HepG2 (cell line): Measurements from ENCODE around the gene PEPD. TPM values are rescaled to one million over a fixed set of nuclear protein-coding genes. Genes with fewer than 3 reads are reported as not detected.

ENCODE experiments used
- ARID2 ChIP-seq: sonication (generic); formaldehyde crosslinking; IDR thresholded peaks from 2 replicates; pipeline ENCODE4 v1.8.1; 2022; ENCODE audit warnings: mild to moderate bottlenecking, missing genetic modification reagents, borderline replicate concordance
- BCL6 ChIP-seq: IDR thresholded peaks from 2 replicates; pipeline ENCODE4 v1.6.1; 2016; ENCODE audit warnings: missing genetic modification reagents, missing compliant biosample characterization
- CC2D1A ChIP-seq: sonication (generic); formaldehyde crosslinking; IDR thresholded peaks from 2 replicates; pipeline ENCODE4 v1.8.1; 2023; ENCODE audit warnings: mild to moderate bottlenecking, missing genetic modification reagents
- CCAR2 ChIP-seq: fragments of 200-400 bp; formaldehyde crosslinking; optimal IDR thresholded peaks from 2 replicates; pipeline ENCODE3; 2018; ENCODE audit warnings: low read depth, mild to moderate bottlenecking, low read length, moderate library complexity
- CHD2 ChIP-seq: IDR thresholded peaks from 2 replicates; pipeline ENCODE4 v1.6.1; 2011; ENCODE audit warnings: low read depth, low read length, improper control_type of control experiment
- DR1 ChIP-seq: sonication (generic); formaldehyde crosslinking; IDR thresholded peaks from 2 replicates; pipeline ENCODE4 v1.8.0; 2021; ENCODE audit warnings: mild to moderate bottlenecking, missing genetic modification reagents, inconsistent platforms
- HOXD1 ChIP-seq: sonication (generic); formaldehyde crosslinking; IDR thresholded peaks from 2 replicates; pipeline ENCODE4 v1.5.0; 2020; ENCODE audit warnings: missing genetic modification reagents
- KAT2B ChIP-seq: fragments of 150-350 bp; IDR thresholded peaks from 2 replicates; pipeline ENCODE4 v1.6.1; 2014; ENCODE audit warnings: low read depth, low read length, borderline replicate concordance
- KDM5A ChIP-seq: fragments of 200-600 bp; sonication (generic); IDR thresholded peaks from 2 replicates; pipeline ENCODE4 v1.7.0; 2018; ENCODE audit warnings: antibody characterized with exemption, mild to moderate bottlenecking, low read length, borderline replicate concordance
- KLF13 ChIP-seq: sonication (generic); formaldehyde crosslinking; IDR thresholded peaks from 2 replicates; pipeline ENCODE4 v1.4.0; 2020; ENCODE audit warnings: mild to moderate bottlenecking, missing genetic modification reagents
- NCOA5 ChIP-seq: sonication (generic); formaldehyde crosslinking; IDR thresholded peaks from 2 replicates; pipeline ENCODE4 v1.4.0; 2020; ENCODE audit warnings: missing genetic modification reagents
- NFIC ChIP-seq: IDR thresholded peaks from 2 replicates; pipeline ENCODE4 v1.6.1; 2012; ENCODE audit warnings: mild to moderate bottlenecking, low read length, inconsistent platforms
- NPAS2 ChIP-seq: sonication (generic); formaldehyde crosslinking; IDR thresholded peaks from 2 replicates; pipeline ENCODE4 v1.8.0; 2022; ENCODE audit warnings: mild to moderate bottlenecking, missing genetic modification reagents, borderline replicate concordance
- NR1H2 ChIP-seq: sonication (generic); formaldehyde crosslinking; IDR thresholded peaks from 2 replicates; pipeline ENCODE4 v1.8.1; 2022; ENCODE audit warnings: low read depth, missing genetic modification reagents, borderline replicate concordance
- PCBP1 ChIP-seq: fragments of 200-400 bp; formaldehyde crosslinking; IDR thresholded peaks from 2 replicates; pipeline ENCODE4 v1.6.1; 2017; ENCODE audit warnings: mild to moderate bottlenecking, low read depth, low read length, borderline replicate concordance
- PRPF4 ChIP-seq: fragments of 200-400 bp; formaldehyde crosslinking; IDR thresholded peaks from 2 replicates; pipeline ENCODE4 v1.6.1; 2016; ENCODE audit warnings: low read length, low read depth; ENCODE audit not compliant: poor library complexity, severe bottlenecking
- RCOR2 ChIP-seq: IDR thresholded peaks from 2 replicates; pipeline ENCODE4 v1.6.1; 2016; ENCODE audit warnings: missing biosample characterization, missing genetic modification reagents
- SP1 ChIP-seq, 2 experiments: fragments of 450-650 bp in 1 of 2; sonication (generic) in 1 of 2; formaldehyde crosslinking in 1 of 2; IDR thresholded peaks; 2 replicates each; pipeline versions ENCODE4 v1.4.0 to v1.6.1; 2016 to 2020; ENCODE audit warnings: missing genetic modification reagents in 1 of 2
- SSRP1 ChIP-seq: IDR thresholded peaks from 2 replicates; pipeline ENCODE4 v1.6.1; 2016; ENCODE audit warnings: control low read depth
- STAT5B ChIP-seq: sonication (generic); formaldehyde crosslinking; IDR thresholded peaks from 2 replicates; pipeline ENCODE4 v1.4.0; 2020; ENCODE audit warnings: missing genetic modification reagents
- TARDBP ChIP-seq: sonication (generic); formaldehyde crosslinking; IDR thresholded peaks from 2 replicates; pipeline ENCODE4 v1.8.0; 2022; ENCODE audit warnings: mild to moderate bottlenecking, missing genetic modification reagents
- TEAD3 ChIP-seq: optimal IDR thresholded peaks from 2 replicates; pipeline ENCODE3; 2016; ENCODE audit warnings: borderline replicate concordance
- ZKSCAN5 ChIP-seq: sonication (generic); formaldehyde crosslinking; IDR thresholded peaks from 2 replicates; pipeline ENCODE4 v1.5.1; 2020; ENCODE audit warnings: mild to moderate bottlenecking, missing genetic modification reagents
- ZNF510 ChIP-seq: sonication (generic); formaldehyde crosslinking; IDR thresholded peaks from 2 replicates; pipeline ENCODE4 v1.4.0; 2020; ENCODE audit warnings: low read depth, mild to moderate bottlenecking, missing genetic modification reagents
- ZNF549 ChIP-seq: sonication (generic); formaldehyde crosslinking; IDR thresholded peaks from 2 replicates; pipeline ENCODE4 v1.5.0; 2020; ENCODE audit warnings: missing genetic modification reagents
- ZNF550 ChIP-seq: sonication (generic); formaldehyde crosslinking; IDR thresholded peaks from 2 replicates; pipeline ENCODE4 v1.4.0; 2020; ENCODE audit warnings: mild to moderate bottlenecking, missing genetic modification reagents, borderline replicate concordance
- ZNF577 ChIP-seq: sonication (generic); formaldehyde crosslinking; IDR thresholded peaks from 2 replicates; pipeline ENCODE4 v1.4.0; 2020; ENCODE audit warnings: mild to moderate bottlenecking, low read depth, missing genetic modification reagents, borderline replicate concordance
- ZNF678 ChIP-seq: sonication (generic); formaldehyde crosslinking; IDR thresholded peaks from 2 replicates; pipeline ENCODE4 v1.4.0; 2020; ENCODE audit warnings: mild to moderate bottlenecking, missing genetic modification reagents
- ZNF761 ChIP-seq: sonication (generic); formaldehyde crosslinking; conservative IDR thresholded peaks from 2 replicates; pipeline ENCODE4 v1.4.0; 2020; ENCODE audit warnings: mild to moderate bottlenecking, missing genetic modification reagents
- ZNF777 ChIP-seq: sonication (generic); formaldehyde crosslinking; IDR thresholded peaks from 2 replicates; pipeline ENCODE4 v1.4.0; 2020; ENCODE audit warnings: missing genetic modification reagents
- ZSCAN29 ChIP-seq: sonication (generic); formaldehyde crosslinking; conservative IDR thresholded peaks from 2 replicates; pipeline ENCODE4 v1.4.0; 2020; ENCODE audit warnings: mild to moderate bottlenecking, missing genetic modification reagents
- ZZZ3 ChIP-seq: sonication (generic); formaldehyde crosslinking; IDR thresholded peaks from 2 replicates; pipeline ENCODE4 v1.4.0; 2020; ENCODE audit warnings: missing genetic modification reagents, mild to moderate bottlenecking, borderline replicate concordance
- polyA plus RNA-seq, 8 experiments: library from polyadenylated mRNA; depleted of rRNA in 3 of 8; stranded (reverse) in 7 of 8; unstranded in 1 of 8; fragments of >200 nt; fragmentation: Illumina TruSeq in 4 of 8; extraction: Trizol in 4 of 8; gene quantifications; 2 replicates each; pipeline versions ENCODE4 v1.2.1 to v1.2.3, GENCODE V29; 2011 to 2016; ENCODE audit warnings: low read depth in 4 of 8, missing spikeins in 1 of 8, mixed read lengths in 1 of 8; ENCODE audit not compliant: insufficient read depth in 1 of 8
- total RNA-seq, 5 experiments: library from RNA; depleted of rRNA; stranded (reverse); fragments of >200 nt; fragmentation: Illumina TruSeq; extraction: Trizol; gene quantifications; 2 replicates each; pipeline ENCODE4 v1.2.3, GENCODE V29; 2016; ENCODE audit warnings: low read depth in 1 of 5
- TF ChIP-seq, protein P1 (sequence below): sonication (generic); formaldehyde crosslinking; IDR thresholded peaks from 2 replicates; pipeline ENCODE4 v1.4.0; 2020; ENCODE audit warnings: missing genetic modification reagents, mild to moderate bottlenecking, borderline replicate concordance

The PEPD gene
- total and polyA plus RNA-seq, 2 of the 13 experiments (the other 11 are each of a cell fraction or from before 2014, with no cell fraction given), result 60.7 to 75.1 TPM

DNA sequence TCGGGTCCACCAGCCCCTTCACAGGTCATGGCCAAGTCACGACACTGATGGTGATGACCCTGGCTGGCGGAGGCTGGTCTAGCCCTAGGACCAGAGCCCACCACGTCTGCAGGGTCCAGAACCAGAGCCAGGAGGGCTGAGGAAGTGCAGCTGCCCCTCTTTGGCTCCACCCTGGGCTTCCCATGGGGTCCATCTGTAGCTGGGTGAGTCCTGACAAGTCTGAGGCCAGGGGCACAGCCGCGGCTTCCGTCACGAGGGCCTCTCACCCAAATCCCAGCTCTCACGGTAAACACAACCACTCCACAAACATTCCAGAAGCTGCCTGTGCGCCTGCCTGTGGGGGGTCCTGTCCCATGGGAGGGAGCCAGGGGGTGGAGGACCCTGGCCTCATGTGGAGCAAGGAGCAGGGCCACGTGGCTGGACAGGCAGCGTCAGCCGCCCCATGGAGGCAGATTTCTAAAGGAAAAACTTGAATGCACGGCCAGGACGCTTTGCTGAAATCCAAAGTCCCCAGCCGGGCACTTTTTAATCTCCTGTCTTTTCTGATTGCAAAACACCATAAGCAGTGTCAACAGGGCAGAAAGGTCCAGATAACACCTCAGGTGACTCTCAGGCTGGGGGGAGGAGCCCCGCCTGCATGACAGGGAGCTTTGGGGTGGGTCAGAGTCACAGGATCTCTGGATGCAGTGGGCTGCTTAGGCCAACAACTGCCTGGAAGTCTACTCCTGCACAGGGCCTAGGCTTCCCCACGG, 118.2 kb downstream of the PEPD start (continued):
- TF ChIP-seq PCBP1 (no peak), CCAR2 (no peak), ZNF761 (CRISPR knock-in tag) (peak; percentile 93; the same call in 1 of the 2 replicates), ARID2 (CRISPR knock-in tag) (peak; percentile 47; the same call in 1 of the 2 replicates), BCL6 (CRISPR knock-in tag) (peak; percentile 87), ZNF510 (CRISPR knock-in tag) (peak; percentile 83; the same call in 1 of the 2 replicates), HOXD1 (CRISPR knock-in tag) (peak; percentile 78), TARDBP (CRISPR knock-in tag) (peak; percentile 93), NPAS2 (CRISPR knock-in tag) (no peak), NR1H2 (CRISPR knock-in tag) (no peak; the same call in 1 of the 2 replicates), ZNF550 (CRISPR knock-in tag) (no peak; the same call in 1 of the 2 replicates), PRPF4 (no peak), STAT5B (CRISPR knock-in tag) (no peak), SSRP1 (0 out of 2 replicates have a peak, but pooled peaks have one; percentile 20), ZKSCAN5 (peak; percentile 69; the same call in 1 of the 2 replicates), KDM5A (peak; percentile 29; the same call in 1 of the 2 replicates), ZSCAN29 (CRISPR knock-in tag) (no peak), ZNF549 (CRISPR knock-in tag) (peak; percentile 57; the same call in 1 of the 2 replicates), CC2D1A (CRISPR knock-in tag) (peak; percentile 91; the same call in 1 of the 2 replicates), RCOR2 (CRISPR knock-in tag) (peak; percentile 49; the same call in 1 of the 2 replicates), KLF13 (CRISPR knock-in tag) (no peak), ZNF678 (CRISPR knock-in tag) (no peak), CHD2 (peak; percentile 80), NFIC (peak; percentile 83; the same call in 1 of the 2 replicates), ZNF577 (CRISPR knock-in tag) (no peak), KAT2B (no peak), ZNF777 (CRISPR knock-in tag) (peak; percentile 76), NCOA5 (no peak), TEAD3 (CRISPR knock-in tag) (peak; percentile 92), SP1 (IDR thresholded peaks at IDR 0.05) (no peak), SP1 (CRISPR knock-in tag; IDR thresholded peaks at IDR 0.05) (no peak), ZZZ3 (peak; percentile 89; the same call in 1 of the 2 replicates), DR1 (CRISPR knock-in tag) (peak; percentile 59)
- TF ChIP-seq, protein P1, sequence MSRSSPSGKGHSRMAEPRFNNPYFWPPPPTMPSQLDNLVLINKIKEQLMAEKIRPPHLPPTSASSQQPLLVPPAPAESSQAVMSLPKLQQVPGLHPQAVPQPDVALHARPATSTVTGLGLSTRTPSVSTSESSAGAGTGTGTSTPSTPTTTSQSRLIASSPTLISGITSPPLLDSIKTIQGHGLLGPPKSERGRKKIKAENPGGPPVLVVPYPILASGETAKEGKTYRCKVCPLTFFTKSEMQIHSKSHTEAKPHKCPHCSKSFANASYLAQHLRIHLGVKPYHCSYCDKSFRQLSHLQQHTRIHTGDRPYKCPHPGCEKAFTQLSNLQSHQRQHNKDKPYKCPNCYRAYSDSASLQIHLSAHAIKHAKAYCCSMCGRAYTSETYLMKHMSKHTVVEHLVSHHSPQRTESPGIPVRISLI (CRISPR knock-in tag), result no peak
